Measurements from ENCODE around the gene ISG15.
A peak's percentile ranks its signal among the peaks of the same experiment; 100 is the strongest.

ISG15 gene

GRCh38 chr1:1013105-1013921, at the start of gene ISG15:
ISG15 (plus strand) TSS chr1:1013497; CDS start chr1:1013574, 77 bp downstream.
- H3K27ac ChIP-seq = peak within 1 kb of the TSS; percentile 80
- TF ChIP-seq ZFX (IDR thresholded peaks at IDR 0.05) (no peak), CTCF (conservative IDR thresholded peaks at IDR 0.05) (no peak)

DNA sequence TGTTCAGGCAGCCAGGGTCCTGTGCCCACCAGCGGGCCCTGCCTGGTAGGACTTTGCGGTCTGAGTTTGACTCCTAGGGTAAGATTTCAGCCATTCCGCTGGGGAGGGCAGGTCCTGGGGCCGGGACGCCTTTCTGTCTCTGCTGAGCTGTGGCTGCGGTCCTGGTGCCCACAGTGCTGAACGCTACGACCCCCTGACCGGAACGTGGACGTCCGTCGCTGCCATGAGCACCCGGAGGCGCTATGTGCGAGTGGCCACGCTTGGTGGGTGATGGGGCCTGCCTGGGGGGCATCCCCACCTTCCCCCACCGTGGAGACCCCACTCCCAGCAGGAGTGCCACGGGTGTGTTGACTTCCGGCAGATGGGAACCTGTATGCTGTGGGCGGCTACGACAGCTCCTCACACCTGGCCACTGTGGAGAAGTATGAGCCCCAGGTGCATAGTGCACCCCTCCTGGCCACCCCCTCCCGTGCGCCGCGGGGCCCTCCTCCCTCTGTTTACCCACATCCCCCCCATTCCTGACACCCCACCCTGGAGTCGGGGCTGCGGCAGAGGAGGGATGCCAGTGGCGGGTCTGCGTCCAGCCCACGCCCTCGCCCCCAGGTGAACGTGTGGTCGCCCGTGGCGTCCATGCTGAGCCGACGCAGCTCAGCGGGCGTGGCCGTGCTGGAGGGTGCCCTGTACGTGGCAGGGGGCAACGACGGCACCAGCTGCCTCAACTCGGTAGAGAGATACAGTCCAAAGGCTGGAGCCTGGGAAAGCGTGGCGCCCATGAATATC, 49.4 kb upstream of the ISG15 start:
- no peak for TF ChIP-seq CTCF (conservative IDR thresholded peaks at IDR 0.05)
- TF ChIP-seq ZFX (IDR thresholded peaks at IDR 0.05) = no peak
- no peak overlapping the region for H3K27ac ChIP-seq

DNA sequence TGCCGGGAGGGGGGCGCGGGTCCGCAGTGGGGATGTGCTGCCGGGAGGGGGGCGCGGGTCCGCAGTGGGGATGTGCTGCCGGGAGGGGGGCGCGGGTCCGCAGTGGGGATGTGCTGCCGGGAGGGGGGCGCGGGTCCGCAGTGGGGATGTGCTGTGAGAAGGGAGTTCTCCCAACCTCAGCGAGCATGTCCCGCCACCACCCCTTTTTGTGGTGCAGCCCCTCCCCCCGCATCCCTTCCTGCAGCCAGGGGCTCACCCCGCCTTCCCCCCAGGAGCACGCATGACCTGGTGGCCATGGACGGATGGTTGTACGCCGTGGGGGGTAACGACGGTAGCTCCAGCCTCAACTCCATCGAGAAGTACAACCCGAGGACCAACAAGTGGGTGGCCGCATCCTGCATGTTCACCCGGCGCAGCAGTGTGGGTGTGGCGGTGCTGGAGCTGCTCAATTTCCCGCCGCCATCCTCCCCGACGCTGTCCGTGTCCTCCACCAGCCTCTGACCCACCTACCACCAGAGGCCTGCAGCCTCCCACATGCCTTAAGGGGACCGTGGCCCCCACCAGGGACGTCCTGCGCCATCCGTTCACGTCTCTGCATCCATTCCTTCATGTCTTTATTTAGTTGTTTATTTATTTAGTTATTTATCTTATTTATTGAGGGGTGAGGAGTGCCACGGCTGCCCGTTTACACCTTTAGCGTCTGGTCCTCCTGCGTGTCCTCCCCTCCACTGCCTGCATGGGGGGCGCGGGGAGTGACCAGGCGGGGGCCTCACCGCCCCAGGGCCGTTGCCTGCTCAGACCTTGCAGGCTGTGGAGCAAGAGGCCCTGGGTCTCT, 48.4 kb upstream of the ISG15 start:
- no peak overlapping the region for H3K27ac ChIP-seq
- no peak for TF ChIP-seq CTCF (conservative IDR thresholded peaks at IDR 0.05)
- TF ChIP-seq ZFX (IDR thresholded peaks at IDR 0.05) = no peak

DNA sequence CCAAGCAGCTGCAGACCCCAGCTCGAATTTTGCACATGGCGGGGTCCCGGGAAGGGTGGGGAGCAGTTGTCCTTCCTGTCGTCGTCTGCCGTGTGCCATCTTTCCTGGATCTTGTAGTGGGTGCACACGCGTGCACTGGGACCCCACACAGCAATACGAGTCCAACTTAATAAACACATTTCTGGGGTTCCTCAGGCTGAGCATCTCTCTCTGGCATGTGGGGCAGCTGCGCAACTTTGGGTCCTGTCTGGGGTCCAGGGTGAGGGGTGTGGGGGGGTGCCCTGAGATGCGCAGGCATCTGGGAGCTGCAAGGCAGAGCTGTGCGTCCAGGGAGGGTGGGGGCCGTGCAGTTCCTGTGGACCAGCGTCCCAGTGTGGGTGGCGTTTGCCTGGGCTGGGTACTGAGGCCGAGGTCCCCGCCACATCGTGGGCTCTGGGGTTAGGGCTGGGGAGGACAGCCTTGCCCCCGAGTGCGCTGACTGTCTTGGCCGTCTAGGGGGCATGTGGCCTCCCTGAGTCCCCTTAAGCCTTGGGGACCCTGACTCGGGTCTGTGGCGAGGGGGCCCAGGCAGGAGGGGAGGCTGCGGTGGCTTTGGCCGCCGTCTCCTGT, 47.7 kb upstream of the ISG15 start:
- TF ChIP-seq ZFX (IDR thresholded peaks at IDR 0.05) (no peak), CTCF (conservative IDR thresholded peaks at IDR 0.05) (no peak)
- peak overlapping the region; percentile 94 for H3K27ac ChIP-seq

DNA sequence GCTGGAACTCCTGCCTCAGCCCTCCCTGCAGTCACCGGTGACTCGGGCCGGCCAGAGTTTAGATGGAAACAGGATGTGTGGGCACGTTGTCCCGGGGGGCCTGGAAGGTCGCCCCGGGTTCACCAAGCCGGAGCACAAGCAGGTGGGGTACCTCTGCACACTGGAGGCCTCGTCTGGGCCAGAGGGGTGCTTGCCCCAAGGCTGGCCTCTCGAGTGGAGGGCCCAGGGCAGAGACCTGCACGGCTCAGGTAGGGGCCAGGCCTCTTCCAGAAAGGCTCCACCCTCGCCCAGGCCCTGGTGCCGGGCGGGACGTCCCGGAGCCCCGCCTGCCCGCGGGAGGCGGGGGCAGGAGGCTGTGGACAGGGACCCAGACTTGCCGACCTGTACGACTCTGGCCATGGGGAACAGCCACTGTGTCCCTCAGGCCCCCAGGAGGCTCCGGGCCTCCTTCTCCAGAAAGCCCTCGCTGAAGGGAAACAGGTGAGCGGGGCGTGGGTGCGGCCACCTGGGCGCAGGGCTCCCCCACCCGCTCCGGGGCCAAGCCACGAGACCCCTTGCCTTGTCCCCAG, 47.1 kb upstream of the ISG15 start, which contains the start of gene PLEKHN1:
Gene PLEKHN1, plus strand, starts transcription at position 348 of the 569 bp plus-strand sequence. Its CDS starts 50 bp downstream, at position 398.
- H3K27ac ChIP-seq = peak within 1 kb of the TSS; percentile 94
- peak; percentile 64; the same call in 1 of the 2 replicates for TF ChIP-seq ZFX (IDR thresholded peaks at IDR 0.05)
- no peak for TF ChIP-seq CTCF (conservative IDR thresholded peaks at IDR 0.05)

GRCh38 chr1:966704-967300, 46.5 kb upstream of the ISG15 start:
- peak overlapping the region; percentile 94 for H3K27ac ChIP-seq

More at GRCh38 chr1:966704-967300, 46.5 kb upstream of the ISG15 start:
- TF ChIP-seq ZFX (IDR thresholded peaks at IDR 0.05) = 0 out of 2 replicates have a peak, but pooled peaks have one; percentile 37
- no peak for TF ChIP-seq CTCF (conservative IDR thresholded peaks at IDR 0.05)

All from C4-2B (cell line).